Cardiac muscle cell (in vitro differentiated cells and primary cell): Measurements from ENCODE around the gene PUM1. TPM values are rescaled to one million over a fixed set of nuclear protein-coding genes. Genes with fewer than 3 reads are reported as not detected.

ENCODE experiments used
- DNase-seq, 2 donors: peaks; one replicate each; pipeline versions ENCODE4 v3.0.0 to v3.0.0-alpha.2; 2010 to 2017; ENCODE audit warnings: low read depth in 1 of 2, low spot score in 1 of 2
- H3K27ac ChIP-seq: fragments of 200-600 bp; sonication (generic); 2 replicates; pipeline ENCODE4 v1.5.1; 2016
- H3K27me3 ChIP-seq: fragments of 200-600 bp; sonication (generic); 2 replicates; pipeline ENCODE4 v1.6.0; 2016; ENCODE audit warnings: control low read depth
- H3K36me3 ChIP-seq: fragments of 200-600 bp; sonication (generic); 2 replicates; pipeline ENCODE4 v1.5.1; 2016; ENCODE audit warnings: control low read depth
- H3K4me1 ChIP-seq: fragments of 200-600 bp; sonication (generic); 2 replicates; pipeline ENCODE4 v1.8.1; 2017; ENCODE audit warnings: low read depth, mild to moderate bottlenecking, mixed run types
- H3K4me3 ChIP-seq: fragments of 200-600 bp; sonication (generic); 2 replicates; pipeline ENCODE4 v1.5.1; 2016; ENCODE audit warnings: mild to moderate bottlenecking
- H3K9me3 ChIP-seq: fragments of 200-600 bp; sonication (generic); 2 replicates; pipeline ENCODE4 v1.5.1; 2017; ENCODE audit warnings: low read depth, mild to moderate bottlenecking, control low read depth
- polyA plus RNA-seq: library from polyadenylated mRNA; unstranded; fragments of >200 nt; fragmentation: Nextera tagmentation; extraction: Ambion mirVana; gene quantifications from 2 replicates; pipeline ENCODE4 v1.2.1, GENCODE V29; 2016
- total RNA-seq: library from RNA; depleted of rRNA; stranded (reverse); fragments of >200 nt; gene quantifications from 2 replicates; pipeline ENCODE4 v1.2.3, GENCODE V29; 2016
- TF ChIP-seq, protein P1 (sequence below): IDR thresholded peaks from 2 replicates; pipeline ENCODE4 v1.5.1; 2012; ENCODE audit warnings: low read depth, mild to moderate bottlenecking, low read length

The PUM1 gene
- total and polyA plus RNA-seq, 2 experiments from 2014 or later, result 81.1 to 130 TPM

DNA sequence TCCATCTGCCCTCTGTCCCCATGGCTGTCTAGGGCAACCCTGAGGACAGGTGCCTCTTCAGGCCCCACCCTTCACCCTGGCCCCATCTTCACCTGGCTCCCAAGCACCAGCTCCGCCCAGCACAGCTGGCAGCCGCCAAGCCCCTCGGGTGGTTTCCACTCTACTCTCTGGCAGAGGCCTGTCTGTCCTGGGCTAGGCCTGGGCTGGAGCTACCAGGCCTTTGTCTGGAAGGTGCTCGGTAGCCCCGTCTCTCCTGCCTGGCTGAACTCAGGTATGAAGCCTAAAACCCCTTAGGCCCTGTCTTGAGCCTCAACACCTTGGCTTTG lies 174.3 kb downstream of the PUM1 start:
- H3K27me3 ChIP-seq, result no peaks in the 10 kb centered on the region
- no peaks in the 10 kb centered on the region for H3K36me3 ChIP-seq
- TF ChIP-seq, protein P1, sequence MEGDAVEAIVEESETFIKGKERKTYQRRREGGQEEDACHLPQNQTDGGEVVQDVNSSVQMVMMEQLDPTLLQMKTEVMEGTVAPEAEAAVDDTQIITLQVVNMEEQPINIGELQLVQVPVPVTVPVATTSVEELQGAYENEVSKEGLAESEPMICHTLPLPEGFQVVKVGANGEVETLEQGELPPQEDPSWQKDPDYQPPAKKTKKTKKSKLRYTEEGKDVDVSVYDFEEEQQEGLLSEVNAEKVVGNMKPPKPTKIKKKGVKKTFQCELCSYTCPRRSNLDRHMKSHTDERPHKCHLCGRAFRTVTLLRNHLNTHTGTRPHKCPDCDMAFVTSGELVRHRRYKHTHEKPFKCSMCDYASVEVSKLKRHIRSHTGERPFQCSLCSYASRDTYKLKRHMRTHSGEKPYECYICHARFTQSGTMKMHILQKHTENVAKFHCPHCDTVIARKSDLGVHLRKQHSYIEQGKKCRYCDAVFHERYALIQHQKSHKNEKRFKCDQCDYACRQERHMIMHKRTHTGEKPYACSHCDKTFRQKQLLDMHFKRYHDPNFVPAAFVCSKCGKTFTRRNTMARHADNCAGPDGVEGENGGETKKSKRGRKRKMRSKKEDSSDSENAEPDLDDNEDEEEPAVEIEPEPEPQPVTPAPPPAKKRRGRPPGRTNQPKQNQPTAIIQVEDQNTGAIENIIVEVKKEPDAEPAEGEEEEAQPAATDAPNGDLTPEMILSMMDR, result no peak
- no peaks in the 10 kb centered on the region for H3K9me3 ChIP-seq
- H3K4me1 ChIP-seq, result peaks cover 52% of the 10 kb centered on the region
- DNase-seq, result no peak
- H3K27ac ChIP-seq, result no peak overlapping the region
- no peak overlapping the region for H3K4me3 ChIP-seq

DNA sequence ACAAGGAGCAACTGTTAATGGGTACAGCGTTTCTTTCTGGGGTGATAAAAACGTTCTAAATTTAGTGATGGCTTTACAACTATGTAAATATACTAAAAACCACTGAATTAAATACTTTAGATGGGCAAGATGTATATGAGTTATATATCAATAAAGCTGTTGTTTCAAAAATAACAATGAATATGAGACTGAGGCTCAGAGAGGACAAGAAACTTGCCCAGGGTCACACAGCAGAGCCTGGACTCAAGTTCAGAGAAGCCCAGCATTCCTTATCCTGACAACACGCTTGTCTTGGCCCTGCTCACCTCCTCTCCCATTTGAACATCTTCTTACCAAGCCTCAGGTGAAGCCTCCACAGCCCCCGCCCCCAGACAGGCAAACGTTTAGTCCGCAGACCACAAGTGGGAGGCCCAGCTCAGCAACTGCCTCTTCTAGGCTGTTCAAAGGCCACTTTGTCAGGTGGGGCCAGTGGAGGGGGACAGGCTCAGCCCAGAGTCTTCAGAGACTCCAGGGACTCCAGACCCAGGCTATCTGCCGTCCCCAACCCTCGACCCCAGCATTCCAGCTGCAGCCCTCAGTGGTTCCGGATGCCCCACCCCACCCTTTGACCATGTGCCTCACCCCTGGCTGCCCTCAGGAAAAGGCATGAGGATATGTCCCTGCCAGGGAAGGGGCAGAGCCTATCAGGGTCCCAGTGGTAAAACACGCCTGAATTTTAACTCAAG lies 174.9 kb downstream of the PUM1 start:
- Histone ChIP-seq H3K4me1 (peaks cover 53% of the 10 kb centered on the region), H3K36me3 (no peaks in the 10 kb centered on the region), H3K27ac (no peak overlapping the region), H3K27me3 (no peaks in the 10 kb centered on the region), H3K4me3 (no peak overlapping the region), H3K9me3 (no peaks in the 10 kb centered on the region)
- TF ChIP-seq, protein P1, result no peak
- no peak for DNase-seq

DNA sequence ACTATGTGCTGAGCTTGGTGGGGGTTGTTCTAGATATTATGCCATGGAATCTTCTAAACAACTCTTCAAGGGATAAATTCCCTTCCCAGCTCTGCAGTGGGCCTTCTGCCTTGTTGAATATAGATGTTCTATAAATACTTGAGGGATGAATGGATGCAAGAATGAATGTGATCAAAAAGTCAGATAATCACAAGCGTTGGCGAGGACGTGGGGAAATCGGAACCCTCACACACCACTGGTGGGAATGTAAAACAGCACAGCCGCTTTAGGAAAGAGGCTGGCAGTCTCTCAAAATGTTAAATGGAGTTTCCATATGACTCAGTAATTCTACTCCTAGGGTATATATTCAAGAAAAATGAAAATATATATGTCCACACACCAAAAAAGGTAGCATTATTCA lies 176.0 kb downstream of the PUM1 start:
- Histone ChIP-seq H3K36me3 (no peaks in the 10 kb centered on the region), H3K4me3 (no peak overlapping the region), H3K4me1 (peaks cover 50% of the 10 kb centered on the region), H3K27ac (peak overlapping the region; percentile 90), H3K9me3 (no peaks in the 10 kb centered on the region), H3K27me3 (no peaks in the 10 kb centered on the region)
- TF ChIP-seq, protein P1, result no peak
- DNase-seq, result peak in 1 of 2 donors; percentile 35

DNA sequence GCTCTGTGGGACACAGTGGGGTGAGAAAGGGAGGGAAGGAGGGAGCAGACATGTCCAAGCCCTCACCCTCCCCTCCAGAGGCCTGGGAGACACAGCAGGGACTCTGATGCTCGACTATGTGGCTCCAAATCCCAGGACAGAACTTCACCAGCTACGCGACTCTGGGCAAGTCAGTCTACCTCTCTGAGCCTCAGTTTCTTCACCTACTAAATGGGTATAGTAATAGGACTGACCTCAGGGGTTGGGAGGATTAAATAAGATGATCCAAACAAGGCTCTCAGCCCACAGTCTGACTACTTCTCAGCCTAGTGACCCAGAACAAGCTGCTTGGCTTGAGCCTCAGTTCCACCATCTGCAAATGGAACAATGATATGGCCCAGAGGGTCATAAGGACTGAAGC lies 176.5 kb downstream of the PUM1 start:
- Histone ChIP-seq H3K4me3 (no peak overlapping the region), H3K4me1 (peaks cover 49% of the 10 kb centered on the region)

DNA sequence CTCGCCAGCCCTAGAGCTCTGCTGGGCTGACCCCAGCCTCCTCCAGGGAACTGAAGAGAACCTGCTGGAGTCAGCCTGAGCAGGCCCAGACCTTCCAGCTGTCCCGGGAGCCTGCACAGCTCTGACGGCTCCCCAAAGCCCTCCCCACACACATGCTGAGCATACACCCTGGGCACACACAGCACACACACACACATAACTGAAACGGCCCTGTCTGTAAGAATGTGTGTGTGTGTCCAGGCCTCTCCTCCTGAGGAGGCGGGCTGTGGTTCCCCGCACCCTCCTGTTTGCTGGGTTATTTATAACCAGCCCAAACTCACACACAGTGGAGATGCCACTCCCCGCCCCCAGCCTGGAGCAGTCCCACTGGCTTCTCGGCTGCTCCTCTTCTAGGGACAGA lies 177.1 kb downstream of the PUM1 start:
- TF ChIP-seq, protein P1, result no peak
- H3K27ac ChIP-seq, result peak overlapping the region; percentile 90
- no peaks in the 10 kb centered on the region for H3K9me3 ChIP-seq
- no peak overlapping the region for H3K4me3 ChIP-seq
- H3K27me3 ChIP-seq, result no peaks in the 10 kb centered on the region
- peaks cover 43% of the 10 kb centered on the region for H3K4me1 ChIP-seq
- no peaks in the 10 kb centered on the region for H3K36me3 ChIP-seq
- DNase-seq, result peak; percentile 86 to 89

More for the DNA sequence above, 176.5 kb downstream of the PUM1 start:
- Histone ChIP-seq H3K27me3 (no peaks in the 10 kb centered on the region), H3K27ac (peak overlapping the region; percentile 90), H3K9me3 (no peaks in the 10 kb centered on the region), H3K36me3 (no peaks in the 10 kb centered on the region)
- DNase-seq, result no peak
- TF ChIP-seq, protein P1, result no peak
